Activated CD8-positive, alpha-beta memory T cell treated with anti-CD3 and anti-CD28 coated beads, Interleukin-2, amount 50 U/mL, for 1 hour (primary cell): Measurements from ENCODE around the gene ADH4.
"Not testable (repeated sequence)": the region's sequence is repeated elsewhere in the genome, so short reads cannot be mapped to it uniquely, and the experiment has no call there.

Source experiments
- DNase-seq: peaks from one replicate; pipeline ENCODE4 v3.0.0-alpha.2; 2020; ENCODE audit errors: extremely low read depth

Gene ADH4

DNA sequence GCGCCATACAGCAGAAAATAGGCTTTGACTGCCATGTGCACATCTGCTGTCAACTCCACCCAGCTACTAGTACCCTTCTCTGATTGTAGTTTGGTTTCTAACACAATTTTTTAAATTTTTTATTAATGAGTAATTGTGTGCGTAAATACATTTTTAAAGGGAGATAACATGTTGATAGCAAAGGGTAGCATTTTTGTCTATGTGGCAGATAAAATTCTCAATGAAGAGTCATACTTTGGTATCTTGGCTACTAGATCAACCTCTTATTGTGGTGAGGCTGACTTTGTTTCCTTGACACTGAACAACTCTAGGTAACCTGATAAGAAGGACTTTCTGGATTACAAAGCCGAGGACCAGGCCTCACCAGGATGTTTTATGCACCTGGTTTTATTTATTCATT is 9.5 kb downstream of the ADH4 start:
- no peak for DNase-seq

GRCh38 chr4:99131378-99131777 is 12.7 kb downstream of the ADH4 start:
- DNase-seq = no peak

- DNase-seq = no peak
Observed at GRCh38 chr4:99126376-99126775, 17.7 kb downstream of the ADH4 start.

GRCh38 chr4:99121008-99121407 is 23.1 kb downstream of the ADH4 start:
- no peak for DNase-seq

DNA sequence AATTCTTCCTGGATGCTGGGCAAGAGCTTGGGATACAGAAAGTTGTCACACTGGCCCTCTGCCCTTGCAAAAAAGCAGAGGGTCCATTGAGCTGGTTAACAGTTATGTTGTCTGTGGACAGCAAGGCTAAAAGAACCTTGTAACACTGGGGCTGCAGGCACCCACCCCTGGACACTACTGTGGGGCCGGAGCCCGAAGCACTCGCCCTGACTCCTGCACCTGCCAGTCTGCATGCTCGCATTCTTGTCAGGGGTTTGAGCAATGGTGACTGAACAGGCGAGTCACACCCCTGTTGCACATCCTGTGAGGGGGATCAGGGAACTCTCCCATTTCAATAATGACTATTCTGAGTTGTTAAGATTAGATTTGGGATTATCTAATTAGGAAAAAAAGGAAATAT is 23.6 kb downstream of the ADH4 start:
- DNase-seq = no peak

DNA sequence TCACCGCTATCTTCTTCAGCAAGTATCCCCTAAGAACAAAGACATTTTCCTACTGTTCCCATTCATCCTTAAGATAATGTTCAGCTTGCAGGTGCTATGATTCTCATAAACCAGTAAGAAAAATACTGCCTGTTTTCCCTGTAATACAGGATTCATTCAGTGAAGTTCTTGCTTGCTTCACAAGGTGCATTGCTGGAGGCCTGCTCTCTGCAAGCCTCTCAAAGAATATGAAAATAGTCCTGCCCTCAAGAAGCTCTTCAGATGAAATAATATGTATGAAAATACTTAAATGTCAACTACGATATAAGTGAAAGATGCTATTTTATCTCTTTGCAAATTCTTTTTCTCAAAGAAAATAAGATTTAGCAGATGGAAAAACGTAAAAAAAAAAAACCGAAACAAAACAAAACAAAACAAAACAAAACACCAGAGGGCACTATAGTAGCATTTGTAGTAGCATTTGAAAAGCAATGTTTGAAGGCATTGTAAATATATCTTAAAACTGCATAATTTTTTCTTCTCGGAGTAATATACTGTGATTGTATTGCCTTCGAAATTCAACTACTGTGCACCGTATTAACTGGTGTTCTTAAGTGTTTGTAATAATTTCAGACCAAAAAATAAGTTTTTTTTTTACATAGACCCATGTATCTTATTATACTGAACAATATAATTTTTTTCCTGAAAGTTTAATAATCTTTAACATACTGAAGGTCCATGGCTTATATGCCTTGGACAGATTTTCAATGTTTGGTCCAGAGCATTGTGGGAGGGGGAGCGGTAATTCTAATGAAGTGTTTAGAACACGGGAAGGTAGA is 26.0 kb downstream of the ADH4 start:
- no peak for DNase-seq

DNA sequence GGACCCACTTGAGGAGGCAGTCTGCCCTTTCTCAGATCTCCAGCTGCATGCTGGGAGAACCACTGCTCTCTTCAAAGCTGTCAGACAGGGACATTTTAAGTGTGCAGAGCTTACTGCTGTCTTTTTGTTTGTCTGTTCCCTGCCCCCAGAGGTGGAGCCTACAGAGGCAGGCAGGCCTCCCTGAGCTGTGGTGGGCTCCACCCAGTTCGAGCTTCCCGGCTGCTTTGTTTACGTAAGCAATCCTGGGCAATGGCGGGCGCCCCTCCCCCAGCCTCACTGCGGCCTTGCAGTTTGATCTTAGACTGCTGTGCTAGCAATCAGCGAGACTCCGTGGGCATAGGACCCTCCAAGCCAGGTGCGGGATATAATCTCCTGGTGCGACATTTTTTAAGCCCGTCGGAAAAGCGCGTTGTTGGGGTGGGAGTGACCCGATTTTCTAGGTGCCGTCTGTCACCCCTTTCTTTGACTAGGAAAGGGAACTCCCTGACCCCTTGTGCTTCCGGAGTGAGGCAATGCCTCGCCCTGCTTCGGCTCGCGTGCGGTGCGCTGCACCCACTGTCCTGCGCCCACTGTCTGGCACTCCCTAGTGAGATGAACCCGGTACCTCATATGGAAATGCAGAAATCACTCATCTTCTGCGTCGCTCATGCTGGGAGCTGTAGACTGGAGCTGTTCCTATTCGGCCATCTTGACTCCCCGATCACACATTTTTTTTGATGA is 26.8 kb downstream of the ADH4 start:
- DNase-seq = not testable (repeated sequence)

GRCh38 chr4:99109286-99109685 is 34.8 kb downstream of the ADH4 start:
- DNase-seq = not testable (repeated sequence)

DNA sequence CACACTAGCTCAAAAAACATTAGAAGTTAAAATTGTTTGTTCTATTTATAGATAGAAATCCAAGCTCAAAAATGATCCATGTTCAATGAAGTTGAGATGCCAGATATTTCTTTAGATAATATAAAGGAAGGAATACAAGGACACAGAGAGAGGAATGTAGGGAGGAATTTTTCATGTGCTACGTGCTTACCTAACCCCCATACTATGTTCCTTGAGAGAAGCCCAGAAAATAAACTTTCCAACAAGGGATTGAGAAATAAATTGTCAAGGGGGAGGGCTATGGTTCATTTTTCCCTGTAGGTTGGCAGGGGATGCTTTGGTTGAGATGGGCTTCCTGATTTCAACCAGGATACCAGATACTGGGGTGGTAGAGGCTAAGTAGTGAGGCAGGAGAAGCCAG is 39.9 kb downstream of the ADH4 start:
- no peak for DNase-seq

DNA sequence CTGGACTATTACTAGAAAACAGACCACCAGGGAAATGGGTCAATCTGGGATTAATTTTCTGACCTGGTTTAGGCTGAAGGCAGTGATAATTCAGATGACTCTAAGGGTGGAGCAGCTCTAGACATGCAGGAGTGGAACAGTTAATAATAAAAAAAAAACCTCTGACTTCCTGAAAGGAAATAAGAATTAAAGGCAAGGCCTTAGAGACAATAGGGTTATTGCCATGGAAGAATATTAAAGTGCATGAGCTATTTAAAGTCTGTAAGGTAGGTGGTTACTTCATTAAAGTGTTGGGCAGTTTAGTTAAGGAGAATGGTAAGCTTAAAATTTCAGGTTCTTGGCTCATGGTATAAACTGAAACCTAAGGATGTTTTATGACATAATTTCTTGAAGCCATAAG is 40.9 kb downstream of the ADH4 start:
- no peak for DNase-seq

DNA sequence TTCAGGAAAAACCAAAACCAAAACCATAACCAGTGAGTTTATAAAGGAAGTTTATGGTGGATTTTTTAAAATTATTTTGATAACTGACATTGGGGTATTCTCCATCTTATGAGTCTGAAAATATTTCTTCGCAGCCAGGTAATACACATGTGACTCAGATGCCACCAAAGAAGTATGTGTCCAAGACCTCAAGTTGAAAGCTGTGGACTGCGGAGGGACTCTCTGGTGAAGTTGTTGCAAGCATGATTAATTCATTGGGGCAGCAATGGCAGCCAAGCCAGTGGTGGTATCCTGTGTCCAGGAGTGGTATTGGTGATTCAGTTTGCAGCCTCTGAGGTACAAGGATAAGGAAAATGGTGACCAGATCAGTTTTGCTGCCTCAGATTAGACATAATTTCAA is 41.5 kb downstream of the ADH4 start:
- no peak for DNase-seq

- no peak for DNase-seq
Observed at GRCh38 chr4:99100876-99101275, 43.2 kb downstream of the ADH4 start.

- not testable (repeated sequence) for DNase-seq
Observed at GRCh38 chr4:99099814-99100213, 44.3 kb downstream of the ADH4 start.

DNA sequence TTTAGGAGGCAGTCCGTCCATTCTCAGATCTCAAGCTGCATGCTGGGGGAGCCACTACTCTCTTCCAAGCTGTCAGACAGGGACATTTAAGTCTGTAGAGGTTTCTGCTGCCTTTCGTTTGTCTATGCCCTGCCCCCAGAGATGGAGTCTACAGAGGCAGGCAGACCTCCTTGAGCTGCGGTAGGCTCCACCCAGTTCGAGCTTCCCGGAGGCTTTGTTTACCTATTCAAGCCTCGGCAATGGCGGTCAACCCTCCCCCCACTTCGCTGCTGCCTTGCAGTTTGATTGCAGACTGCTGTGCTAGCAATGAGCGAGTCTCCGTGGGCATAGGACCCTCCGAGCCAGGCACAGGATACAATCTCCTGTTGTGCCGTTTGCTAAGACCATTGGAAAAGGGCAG is 44.8 kb downstream of the ADH4 start:
- no peak for DNase-seq

GRCh38 chr4:99091841-99092240 is 52.3 kb downstream of the ADH4 start:
- DNase-seq = not testable (repeated sequence)

- DNase-seq = no peak
Observed at GRCh38 chr4:99091216-99091575, 52.9 kb downstream of the ADH4 start.

DNA sequence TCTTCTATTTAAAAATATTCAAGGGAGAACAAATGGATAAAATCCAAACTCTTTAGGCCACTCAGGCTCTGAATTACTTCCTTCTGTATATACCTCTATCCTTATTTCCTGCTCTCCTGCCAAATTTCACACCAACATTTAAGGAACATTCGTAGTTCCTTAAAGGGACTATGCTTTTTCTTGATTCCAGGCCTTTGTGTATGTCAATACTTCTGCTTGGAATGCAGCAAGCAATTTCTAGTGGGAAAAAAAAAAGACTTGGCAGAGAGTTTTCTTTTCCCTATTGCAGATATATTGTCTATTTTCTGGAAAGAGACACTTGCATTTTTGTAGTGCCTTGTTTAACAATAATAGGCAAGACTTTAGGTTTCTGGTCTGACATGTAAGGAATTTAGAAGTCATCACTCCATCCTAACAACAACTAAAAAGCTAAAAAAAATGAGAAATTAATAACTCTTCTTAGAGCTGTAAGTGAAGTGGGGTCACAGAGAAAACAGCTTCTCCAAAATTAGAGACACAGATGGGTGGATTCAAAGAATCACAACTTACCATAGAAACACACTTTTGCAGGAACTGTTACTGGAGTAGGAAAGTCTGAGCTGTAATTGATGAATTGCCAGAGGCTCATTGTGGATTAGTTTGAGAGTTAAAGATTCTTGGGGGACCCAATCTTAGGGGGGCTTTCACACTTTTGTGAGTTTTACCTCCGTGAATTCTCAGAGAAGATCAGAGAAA is 53.4 kb downstream of the ADH4 start:
- no peak for DNase-seq

GRCh38 chr4:99088481-99089365 is 55.4 kb downstream of the ADH4 start, which contains the start of gene ADH5:
Gene ADH5, minus strand, starts transcription at chr4:99088788. Its CDS starts 88 bp downstream, at chr4:99088700.
- peak; percentile 83 for DNase-seq

DNA sequence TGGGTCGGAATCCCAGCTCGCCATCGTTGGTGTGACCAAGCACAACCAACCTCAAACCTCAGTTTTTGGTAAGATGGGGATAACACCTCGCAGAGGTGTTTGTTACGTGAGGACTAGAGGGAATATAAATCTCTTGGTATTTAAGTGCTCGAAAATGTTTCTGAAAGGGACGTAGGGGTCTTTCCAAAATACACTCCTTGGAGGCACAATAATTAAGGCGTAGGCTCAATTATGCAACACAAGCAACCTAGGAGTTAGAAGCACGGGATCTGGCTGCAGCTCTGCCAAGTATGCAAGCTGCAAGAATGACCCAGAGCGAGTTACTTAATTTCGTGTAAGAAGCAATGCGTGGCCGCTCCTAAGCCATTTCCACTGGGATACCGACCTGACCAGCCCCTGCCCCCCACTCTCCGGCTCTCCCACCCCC is 56.1 kb downstream of the ADH4 start:
- DNase-seq = no peak

GRCh38 chr4:99084595-99084994 is 59.5 kb downstream of the ADH4 start:
- DNase-seq = no peak

GRCh38 chr4:99082192-99082591 is 61.9 kb downstream of the ADH4 start:
- DNase-seq = no peak
